Measurements from ENCODE around the gene MAPK8. TPM values are rescaled to one million over a fixed set of nuclear protein-coding genes. Genes with fewer than 3 reads are reported as not detected.

MAPK8 gene
- total RNA-seq, 1 donor from 2014 or later: 47.4 TPM

GRCh38 chr10:48381971-48382370 is 75.5 kb downstream of the MAPK8 start:
- no peak overlapping the region for H2AFZ ChIP-seq (ENCODE audit: low read depth, low read length)
- H3K36me3 Mint-ChIP-seq (ENCODE audit: low read depth, unreplicated experiment): peaks cover 4% of the 10 kb centered on the region
- H3K27me3 Mint-ChIP-seq (ENCODE audit: low read depth, unreplicated experiment): no peaks in the 10 kb centered on the region
- no peaks in the 10 kb centered on the region for H3K4me1 ChIP-seq (ENCODE audit: insufficient read depth, low read length)
- FAIRE-seq (no peak), DNase-seq (ENCODE audit: low read depth) (no peak)
- no peak overlapping the region for H3K4me2 ChIP-seq (ENCODE audit: low read length)
- no peaks in the 10 kb centered on the region for H3K27me3 ChIP-seq (ENCODE audit: insufficient read depth, low read length)
- peaks cover 19% of the 10 kb centered on the region for H3K4me1 Mint-ChIP-seq (ENCODE audit: low read depth, unreplicated experiment)
- no peak overlapping the region for H3K9ac ChIP-seq (ENCODE audit: low read length)
- H3K4me3 Mint-ChIP-seq (ENCODE audit: unreplicated experiment): no peak overlapping the region
- H3K27ac Mint-ChIP-seq (ENCODE audit: unreplicated experiment): no peak overlapping the region
- H3K4me3 ChIP-seq (ENCODE audit: insufficient read depth, low read depth, low read length): no peak overlapping the region
- no peaks in the 10 kb centered on the region for H3K9me3 Mint-ChIP-seq (ENCODE audit: unreplicated experiment)
- no peaks in the 10 kb centered on the region for H3K9me3 ChIP-seq (ENCODE audit: insufficient read depth, low read depth, low read length)
- TF ChIP-seq CTCF (IDR thresholded peaks at IDR 0.05; ENCODE audit: insufficient read depth, low read depth, low read length) (no peak), EZH2 (IDR thresholded peaks at IDR 0.05; ENCODE audit: insufficient read depth, low read length) (no peak)
- H3K79me2 ChIP-seq (ENCODE audit: insufficient read depth, low read length): peaks cover 43% of the 10 kb centered on the region
- no peak overlapping the region for H3K27ac ChIP-seq (ENCODE audit: low read depth, low read length)
- H4K20me1 ChIP-seq (ENCODE audit: insufficient read depth, low read length): peaks cover 55% of the 10 kb centered on the region
- H3K36me3 ChIP-seq (ENCODE audit: insufficient read depth, low read length): no peaks in the 10 kb centered on the region

- H3K4me1 Mint-ChIP-seq (ENCODE audit: low read depth, unreplicated experiment): peaks cover 18% of the 10 kb centered on the region
- Histone ChIP-seq H3K4me2 (ENCODE audit: low read length) (no peak overlapping the region), H3K4me3 (ENCODE audit: insufficient read depth, low read depth, low read length) (no peak overlapping the region), H3K9ac (ENCODE audit: low read length) (no peak overlapping the region), H4K20me1 (ENCODE audit: insufficient read depth, low read length) (peaks cover 54% of the 10 kb centered on the region), H3K9me3 (ENCODE audit: insufficient read depth, low read depth, low read length) (no peaks in the 10 kb centered on the region), H2AFZ (ENCODE audit: low read depth, low read length) (no peak overlapping the region), H3K27ac (ENCODE audit: low read depth, low read length) (no peak overlapping the region), H3K36me3 (ENCODE audit: insufficient read depth, low read length) (no peaks in the 10 kb centered on the region), H3K27me3 (ENCODE audit: insufficient read depth, low read length) (no peaks in the 10 kb centered on the region), H3K4me1 (ENCODE audit: insufficient read depth, low read length) (no peaks in the 10 kb centered on the region), H3K79me2 (ENCODE audit: insufficient read depth, low read length) (peaks cover 46% of the 10 kb centered on the region)
- no peak overlapping the region for H3K4me3 Mint-ChIP-seq (ENCODE audit: unreplicated experiment)
- TF ChIP-seq CTCF (IDR thresholded peaks at IDR 0.05; ENCODE audit: insufficient read depth, low read depth, low read length): no peak
- TF ChIP-seq EZH2 (IDR thresholded peaks at IDR 0.05; ENCODE audit: insufficient read depth, low read length): no peak
- H3K27me3 Mint-ChIP-seq (ENCODE audit: low read depth, unreplicated experiment): no peaks in the 10 kb centered on the region
- H3K27ac Mint-ChIP-seq (ENCODE audit: unreplicated experiment): peak overlapping the region; percentile 31
- FAIRE-seq (no peak), DNase-seq (ENCODE audit: low read depth) (no peak)
- peaks cover 3% of the 10 kb centered on the region for H3K36me3 Mint-ChIP-seq (ENCODE audit: low read depth, unreplicated experiment)
- H3K9me3 Mint-ChIP-seq (ENCODE audit: unreplicated experiment): no peaks in the 10 kb centered on the region
Measured at GRCh38 chr10:48382982-48383381, 76.5 kb downstream of the MAPK8 start.

GRCh38 chr10:48383393-48383792 is 76.9 kb downstream of the MAPK8 start:
- Histone ChIP-seq H3K4me2 (ENCODE audit: low read length) (no peak overlapping the region), H2AFZ (ENCODE audit: low read depth, low read length) (no peak overlapping the region), H3K4me1 (ENCODE audit: insufficient read depth, low read length) (no peaks in the 10 kb centered on the region), H3K27ac (ENCODE audit: low read depth, low read length) (no peak overlapping the region), H3K79me2 (ENCODE audit: insufficient read depth, low read length) (peaks cover 48% of the 10 kb centered on the region), H3K9me3 (ENCODE audit: insufficient read depth, low read depth, low read length) (no peaks in the 10 kb centered on the region), H3K9ac (ENCODE audit: low read length) (no peak overlapping the region), H4K20me1 (ENCODE audit: insufficient read depth, low read length) (peaks cover 50% of the 10 kb centered on the region), H3K36me3 (ENCODE audit: insufficient read depth, low read length) (no peaks in the 10 kb centered on the region), H3K27me3 (ENCODE audit: insufficient read depth, low read length) (no peaks in the 10 kb centered on the region), H3K4me3 (ENCODE audit: insufficient read depth, low read depth, low read length) (no peak overlapping the region)
- Mint-ChIP-seq H3K4me1 (ENCODE audit: low read depth, unreplicated experiment) (peaks cover 14% of the 10 kb centered on the region), H3K27me3 (ENCODE audit: low read depth, unreplicated experiment) (no peaks in the 10 kb centered on the region), H3K36me3 (ENCODE audit: low read depth, unreplicated experiment) (peaks cover 2% of the 10 kb centered on the region), H3K27ac (ENCODE audit: unreplicated experiment) (peak overlapping the region; percentile 31), H3K9me3 (ENCODE audit: unreplicated experiment) (no peaks in the 10 kb centered on the region), H3K4me3 (ENCODE audit: unreplicated experiment) (no peak overlapping the region)
- FAIRE-seq (no peak), DNase-seq (ENCODE audit: low read depth) (peak; percentile 34)
- TF ChIP-seq CTCF (IDR thresholded peaks at IDR 0.05; ENCODE audit: insufficient read depth, low read depth, low read length): no peak
- no peak for TF ChIP-seq EZH2 (IDR thresholded peaks at IDR 0.05; ENCODE audit: insufficient read depth, low read length)
